ENCODE measurements around the gene PARVG.
A peak's percentile ranks its signal among the peaks of the same experiment; 100 is the strongest.

GRCh38 chr22:44191036-44191454, 10.3 kb downstream of the PARVG start:
- TF ChIP-seq CBX3 (IDR thresholded peaks at IDR 0.05; ENCODE audit: borderline replicate concordance, low read depth) (no peak), EGR1 (IDR thresholded peaks at IDR 0.05; ENCODE audit: borderline replicate concordance in 1 of 2, low read depth in 2 of 2, low read length in 2 of 2) (no peak), SMC3 (IDR thresholded peaks at IDR 0.05; ENCODE audit: borderline replicate concordance, low read length) (no peak), TCF12 (IDR thresholded peaks at IDR 0.05; ENCODE audit: low read depth, low read length) (no peak), MAX (IDR thresholded peaks at IDR 0.05; ENCODE audit: low read depth, low read length) (no peak), MTA2 (IDR thresholded peaks at IDR 0.05; ENCODE audit: low read depth) (peak; percentile 28; the same call in 1 of the 2 replicates), SKIL (IDR thresholded peaks at IDR 0.05; ENCODE audit: low read depth, poor library complexity, severe bottlenecking) (no peak)

Measured in GM12878 (cell line).